Parathyroid adenoma (tissue), 2 donors: ENCODE results near the gene NOS1AP.

Experiments used
- H2AFZ ChIP-seq: fragments of 300-600 bp; sonication (generic); one replicate; pipeline ENCODE4 v1.7.0; 2017; ENCODE audit warnings: antibody characterized with exemption, mild to moderate bottlenecking
- H3K27ac ChIP-seq: fragments of 300-600 bp; sonication (generic); one replicate; pipeline ENCODE4 v1.7.0; 2017
- H3K27me3 ChIP-seq: fragments of 300-600 bp; sonication (generic); one replicate; pipeline ENCODE4 v1.7.0; 2017; ENCODE audit warnings: low read length; ENCODE audit not compliant: control insufficient read depth, insufficient read depth
- H3K36me3 ChIP-seq: fragments of 300-600 bp; sonication (generic); one replicate; pipeline ENCODE4 v1.7.0; 2017; ENCODE audit warnings: low read length; ENCODE audit not compliant: control insufficient read depth, insufficient read depth
- H3K4me1 ChIP-seq: fragments of 300-600 bp; sonication (generic); one replicate; pipeline ENCODE4 v1.7.0; 2017; ENCODE audit warnings: control low read depth
- H3K4me2 ChIP-seq: fragments of 300-600 bp; sonication (generic); one replicate; pipeline ENCODE4 v1.7.0; 2017; ENCODE audit warnings: low read length
- H3K4me3 ChIP-seq: fragments of 300-600 bp; sonication (generic); one replicate; pipeline ENCODE4 v1.7.0; 2017; ENCODE audit warnings: low read depth, low read length
- H3K79me2 ChIP-seq: fragments of 300-600 bp; sonication (generic); one replicate; pipeline ENCODE4 v1.7.0; 2017; ENCODE audit warnings: control low read depth
- H3K9ac ChIP-seq: fragments of 300-600 bp; sonication (generic); one replicate; pipeline ENCODE4 v1.7.0; 2017; ENCODE audit warnings: mild to moderate bottlenecking
- H3K9me3 ChIP-seq: fragments of 300-600 bp; sonication (generic); one replicate; pipeline ENCODE4 v1.7.0; 2017; ENCODE audit warnings: low read length; ENCODE audit not compliant: control insufficient read depth
- CTCF ChIP-seq: fragments of 300-600 bp; sonication (generic); IDR thresholded peaks from one replicate; pipeline ENCODE4 v1.7.0; 2017; ENCODE audit warnings: antibody characterized with exemption, mild to moderate bottlenecking
- donor health status: primary hyperparathyroidism.

Gene NOS1AP

GRCh38 chr1:162130308-162130707, 60.8 kb downstream of the NOS1AP start:
- TF ChIP-seq CTCF = no peak
- Histone ChIP-seq H3K79me2 (no peaks in the 10 kb centered on the region), H3K36me3 (no peaks in the 10 kb centered on the region)

GRCh38 chr1:162131400-162132321, 62.2 kb downstream of the NOS1AP start:
- Histone ChIP-seq H3K9me3 (no peaks in the 10 kb centered on the region), H3K79me2 (no peaks in the 10 kb centered on the region), H3K36me3 (no peaks in the 10 kb centered on the region), H2AFZ (no peak overlapping the region), H3K4me2 (no peak overlapping the region), H3K4me3 (no peak overlapping the region), H3K4me1 (no peaks in the 10 kb centered on the region), H3K27ac (no peak overlapping the region), H3K27me3 (no peaks in the 10 kb centered on the region), H3K9ac (no peak overlapping the region)
- TF ChIP-seq CTCF = no peak

More at GRCh38 chr1:162130308-162130707, 60.8 kb downstream of the NOS1AP start:
- Histone ChIP-seq H3K4me3 (no peak overlapping the region), H2AFZ (no peak overlapping the region), H3K27me3 (no peaks in the 10 kb centered on the region), H3K4me2 (no peak overlapping the region), H3K9me3 (no peaks in the 10 kb centered on the region), H3K4me1 (no peaks in the 10 kb centered on the region), H3K9ac (no peak overlapping the region), H3K27ac (no peak overlapping the region)

GRCh38 chr1:162133566-162133965, 64.1 kb downstream of the NOS1AP start:
- H3K4me1 ChIP-seq = no peaks in the 10 kb centered on the region
- no peak overlapping the region for H3K9ac ChIP-seq

GRCh38 chr1:162134646-162135045, 65.2 kb downstream of the NOS1AP start:
- Histone ChIP-seq H3K9me3 (no peaks in the 10 kb centered on the region), H3K4me2 (no peak overlapping the region), H3K4me1 (no peaks in the 10 kb centered on the region), H3K79me2 (no peaks in the 10 kb centered on the region), H3K4me3 (no peak overlapping the region), H3K27ac (no peak overlapping the region), H3K36me3 (no peaks in the 10 kb centered on the region), H2AFZ (no peak overlapping the region), H3K27me3 (no peaks in the 10 kb centered on the region), H3K9ac (no peak overlapping the region)
- TF ChIP-seq CTCF = no peak

More at GRCh38 chr1:162133566-162133965, 64.1 kb downstream of the NOS1AP start:
- no peak for TF ChIP-seq CTCF
- H3K27ac ChIP-seq = no peak overlapping the region
- H3K36me3 ChIP-seq = no peaks in the 10 kb centered on the region
- no peak overlapping the region for H2AFZ ChIP-seq
- H3K79me2 ChIP-seq = no peaks in the 10 kb centered on the region
- H3K9me3 ChIP-seq = no peaks in the 10 kb centered on the region
- H3K4me2 ChIP-seq = no peak overlapping the region
- H3K4me3 ChIP-seq = no peak overlapping the region
- no peaks in the 10 kb centered on the region for H3K27me3 ChIP-seq
